GM23338 (cell line): ENCODE measurements around the gene XPR1. TPM values are rescaled to one million over a fixed set of nuclear protein-coding genes. Genes with fewer than 3 reads are reported as not detected.

Experiments used
- ATAC-seq: fragments of 200-7000 bp; cut with Tn5 transposase; 3 replicates; pipeline ENCODE4 v1.9.1; 2020
- DNase-seq: peaks from one replicate; pipeline ENCODE4 v3.0.0-alpha.2; 2015; ENCODE audit warnings: low spot score
- H2AFZ ChIP-seq: fragments of 200-600 bp; sonication (generic); 2 replicates; pipeline ENCODE4 v1.8.0; 2016; ENCODE audit warnings: antibody characterized with exemption, mild to moderate bottlenecking, moderate library complexity
- H3F3A ChIP-seq: fragments of 200-600 bp; sonication (generic); replicated peaks from 2 replicates; pipeline ENCODE4 v1.8.0; 2017; ENCODE audit warnings: antibody characterized with exemption, mixed run types, low read depth
- H3K27ac ChIP-seq: fragments of 200-600 bp; sonication (generic); 2 replicates; pipeline ENCODE4 v1.6.1; 2016; ENCODE audit warnings: low read depth
- H3K27me3 ChIP-seq: fragments of 200-600 bp; sonication (generic); 2 replicates; pipeline ENCODE4 v1.8.0; 2016; ENCODE audit warnings: mild to moderate bottlenecking, mixed run types, moderate library complexity; ENCODE audit not compliant: insufficient read depth
- H3K36me3 ChIP-seq: fragments of 200-600 bp; sonication (generic); 2 replicates; pipeline ENCODE4 v1.8.0; 2016; ENCODE audit warnings: mild to moderate bottlenecking; ENCODE audit not compliant: insufficient read depth
- H3K4me1 ChIP-seq: fragments of 200-600 bp; sonication (generic); 2 replicates; pipeline ENCODE4 v1.8.0; 2016; ENCODE audit warnings: mild to moderate bottlenecking, moderate library complexity; ENCODE audit not compliant: insufficient read depth
- H3K4me2 ChIP-seq: fragments of 200-600 bp; sonication (generic); 2 replicates; pipeline ENCODE4 v1.7.1; 2017; ENCODE audit warnings: mixed run types
- H3K4me3 ChIP-seq: fragments of 200-600 bp; sonication (generic); 2 replicates; pipeline ENCODE4 v1.6.1; 2016; ENCODE audit warnings: mixed run types
- H3K79me2 ChIP-seq: fragments of 200-600 bp; sonication (generic); replicated peaks from 2 replicates; pipeline ENCODE4 v1.8.0; 2017; ENCODE audit warnings: mild to moderate bottlenecking; ENCODE audit not compliant: insufficient read depth
- H3K9me2 ChIP-seq: fragments of 200-600 bp; sonication (generic); 2 replicates; pipeline ENCODE4 v1.8.0; 2017; ENCODE audit not compliant: insufficient read depth
- H4K20me1 ChIP-seq: fragments of 200-600 bp; sonication (generic); replicated peaks from 2 replicates; pipeline ENCODE4 v1.8.0; 2017; ENCODE audit warnings: mild to moderate bottlenecking; ENCODE audit not compliant: insufficient read depth
- H3K27ac Mint-ChIP-seq: 2 replicates; pipeline ENCODE4 v1.8.0; 2020; ENCODE audit warnings: inconsistent platforms, mild to moderate bottlenecking, moderate library complexity, mixed read lengths
- H3K27me3 Mint-ChIP-seq: 3 replicates; pipeline ENCODE4 v1.8.0; 2022; ENCODE audit warnings: low read depth, mild to moderate bottlenecking, moderate library complexity, mixed read lengths, inconsistent platforms; ENCODE audit not compliant: insufficient read depth, poor library complexity
- H3K36me3 Mint-ChIP-seq: 3 replicates; pipeline ENCODE4 v1.8.0; 2021; ENCODE audit warnings: low read depth, mild to moderate bottlenecking, inconsistent platforms, moderate library complexity, mixed read lengths
- H3K4me1 Mint-ChIP-seq: 3 replicates; pipeline ENCODE4 v1.8.0; 2020; ENCODE audit warnings: mild to moderate bottlenecking, inconsistent platforms, mixed read lengths
- H3K4me3 Mint-ChIP-seq: 3 replicates; pipeline ENCODE4 v1.8.0; 2021; ENCODE audit warnings: moderate library complexity, mild to moderate bottlenecking, inconsistent platforms, mixed read lengths
- H3K9me3 Mint-ChIP-seq: 3 replicates; pipeline ENCODE4 v1.8.0; 2020; ENCODE audit warnings: moderate library complexity, mild to moderate bottlenecking, inconsistent platforms, mixed read lengths
- CREB1 ChIP-seq: fragments of 250-450 bp; sonication (Bioruptor Pico); IDR thresholded peaks from 2 replicates; pipeline ENCODE4 v1.5.0; 2020; ENCODE audit warnings: low read depth, mild to moderate bottlenecking, moderate library complexity
- ETS1 ChIP-seq: IDR thresholded peaks from 2 replicates; pipeline ENCODE4 v1.6.1; 2016; ENCODE audit warnings: antibody characterized with exemption
- JUNB ChIP-seq: IDR thresholded peaks from one replicate; pipeline ENCODE4 v1.6.1; 2016; ENCODE audit warnings: antibody characterized with exemption; ENCODE audit not compliant: unreplicated experiment
- NANOG ChIP-seq: IDR thresholded peaks from 2 replicates; pipeline ENCODE4 v1.6.1; 2016; ENCODE audit warnings: antibody characterized with exemption, borderline replicate concordance
- ZNF331 ChIP-seq: fragments of 250-450 bp; sonication (Bioruptor Pico); IDR thresholded peaks from 2 replicates; pipeline ENCODE4 v1.5.0; 2020; ENCODE audit warnings: low read depth, mild to moderate bottlenecking, moderate library complexity
- ZNF462 ChIP-seq: fragments of 250-450 bp; sonication (Bioruptor Pico); IDR thresholded peaks from 2 replicates; pipeline ENCODE4 v1.5.0; 2020; ENCODE audit warnings: mild to moderate bottlenecking, moderate library complexity
- polyA plus RNA-seq: library from polyadenylated mRNA; unstranded; fragments of >200 nt; fragmentation: Nextera tagmentation; extraction: Ambion mirVana; gene quantifications from 2 replicates; pipeline ENCODE4 v1.2.1, GENCODE V29; 2016
- total RNA-seq: library from RNA; depleted of rRNA; stranded (reverse); fragments of >200 nt; shearing (Covaris generic); gene quantifications from 2 replicates; pipeline ENCODE4 v1.2.3, GENCODE V29; 2014

XPR1 gene
- total and polyA plus RNA-seq, 2 experiments from 2014 or later: 9.3 to 38.1 TPM

GRCh38 chr1:180935326-180936109, 303.7 kb downstream of the XPR1 start:
- Histone ChIP-seq H2AFZ (no peak overlapping the region), H3K27me3 (no peaks in the 10 kb centered on the region), H3K27ac (no peak overlapping the region), H3K4me3 (no peak overlapping the region), H3K9me2 (no peaks in the 10 kb centered on the region), H4K20me1 (no peaks in the 10 kb centered on the region), H3K4me2 (no peak overlapping the region), H3K4me1 (no peaks in the 10 kb centered on the region), H3K36me3 (no peaks in the 10 kb centered on the region), H3F3A (no peaks in the 10 kb centered on the region), H3K79me2 (no peaks in the 10 kb centered on the region)
- Mint-ChIP-seq H3K27me3 (peaks cover 14% of the 10 kb centered on the region), H3K9me3 (no peaks in the 10 kb centered on the region), H3K4me3 (no peak overlapping the region), H3K27ac (no peak overlapping the region), H3K4me1 (peaks cover 18% of the 10 kb centered on the region), H3K36me3 (no peaks in the 10 kb centered on the region)
- DNase-seq (peak; percentile 46), ATAC-seq (peak; percentile 81)
- TF ChIP-seq ZNF331 (CRISPR knock-in tag): no peak
- TF ChIP-seq CREB1 (CRISPR knock-in tag): no peak
- TF ChIP-seq ETS1: no peak

- Mint-ChIP-seq H3K4me3 (no peak overlapping the region), H3K27ac (no peak overlapping the region), H3K36me3 (no peaks in the 10 kb centered on the region), H3K4me1 (peaks cover 22% of the 10 kb centered on the region), H3K27me3 (peaks cover 16% of the 10 kb centered on the region), H3K9me3 (no peaks in the 10 kb centered on the region)
- Histone ChIP-seq H2AFZ (no peak overlapping the region), H3K36me3 (no peaks in the 10 kb centered on the region), H3K4me1 (no peaks in the 10 kb centered on the region), H3K9me2 (no peaks in the 10 kb centered on the region), H3K27me3 (no peaks in the 10 kb centered on the region), H3F3A (no peaks in the 10 kb centered on the region), H3K4me3 (no peak overlapping the region), H4K20me1 (no peaks in the 10 kb centered on the region), H3K79me2 (no peaks in the 10 kb centered on the region), H3K4me2 (no peak overlapping the region), H3K27ac (no peak overlapping the region)
- DNase-seq (no peak), ATAC-seq (no peak)
- TF ChIP-seq JUNB (no peak), NANOG (no peak), CREB1 (CRISPR knock-in tag) (no peak), ZNF462 (CRISPR knock-in tag) (no peak)
These were observed 304.5 kb downstream of the XPR1 start for GRCh38 chr1:180936110-180937011.
